ACC112 (cell line): ENCODE results near the gene PILRB.
A peak's percentile ranks its signal among the peaks of the same experiment; 100 is the strongest.

ENCODE experiments used
- H2AFZ ChIP-seq: fragments of 200-600 bp; sonication (generic); one replicate; pipeline ENCODE4 v1.6.0; 2017; ENCODE audit warnings: antibody characterized with exemption, low read length; ENCODE audit not compliant: unreplicated experiment
- H3K27ac ChIP-seq: fragments of 200-600 bp; sonication (generic); 2 replicates; pipeline ENCODE4 v1.5.1; 2014; ENCODE audit warnings: low read depth, mild to moderate bottlenecking, antibody characterized with exemption, low read length, moderate library complexity
- H3K27me3 ChIP-seq: fragments of 200-600 bp; sonication (generic); 2 replicates; pipeline ENCODE4 v1.6.1; 2014; ENCODE audit warnings: mild to moderate bottlenecking, antibody characterized with exemption, low read length, moderate library complexity, mixed read lengths; ENCODE audit not compliant: insufficient read depth
- H3K36me3 ChIP-seq: fragments of 200-600 bp; sonication (generic); 2 replicates; pipeline ENCODE4 v1.6.1; 2016; ENCODE audit warnings: mild to moderate bottlenecking, antibody characterized with exemption, low read length, moderate library complexity, mixed read lengths; ENCODE audit not compliant: insufficient read depth
- H3K4me1 ChIP-seq: fragments of 200-600 bp; sonication (generic); one replicate; pipeline ENCODE4 v1.6.1; 2016; ENCODE audit warnings: low read length, mixed read lengths; ENCODE audit not compliant: insufficient read depth, unreplicated experiment, control insufficient read depth
- H3K4me3 ChIP-seq: fragments of 200-600 bp; sonication (generic); 2 replicates; pipeline ENCODE4 v1.5.1; 2014; ENCODE audit warnings: mild to moderate bottlenecking, low read depth, low read length
- H3K79me2 ChIP-seq: fragments of 200-600 bp; sonication (generic); one replicate; pipeline ENCODE4 v1.6.0; 2016; ENCODE audit warnings: low read length; ENCODE audit not compliant: control insufficient read depth, unreplicated experiment, insufficient read depth

The PILRB gene

DNA sequence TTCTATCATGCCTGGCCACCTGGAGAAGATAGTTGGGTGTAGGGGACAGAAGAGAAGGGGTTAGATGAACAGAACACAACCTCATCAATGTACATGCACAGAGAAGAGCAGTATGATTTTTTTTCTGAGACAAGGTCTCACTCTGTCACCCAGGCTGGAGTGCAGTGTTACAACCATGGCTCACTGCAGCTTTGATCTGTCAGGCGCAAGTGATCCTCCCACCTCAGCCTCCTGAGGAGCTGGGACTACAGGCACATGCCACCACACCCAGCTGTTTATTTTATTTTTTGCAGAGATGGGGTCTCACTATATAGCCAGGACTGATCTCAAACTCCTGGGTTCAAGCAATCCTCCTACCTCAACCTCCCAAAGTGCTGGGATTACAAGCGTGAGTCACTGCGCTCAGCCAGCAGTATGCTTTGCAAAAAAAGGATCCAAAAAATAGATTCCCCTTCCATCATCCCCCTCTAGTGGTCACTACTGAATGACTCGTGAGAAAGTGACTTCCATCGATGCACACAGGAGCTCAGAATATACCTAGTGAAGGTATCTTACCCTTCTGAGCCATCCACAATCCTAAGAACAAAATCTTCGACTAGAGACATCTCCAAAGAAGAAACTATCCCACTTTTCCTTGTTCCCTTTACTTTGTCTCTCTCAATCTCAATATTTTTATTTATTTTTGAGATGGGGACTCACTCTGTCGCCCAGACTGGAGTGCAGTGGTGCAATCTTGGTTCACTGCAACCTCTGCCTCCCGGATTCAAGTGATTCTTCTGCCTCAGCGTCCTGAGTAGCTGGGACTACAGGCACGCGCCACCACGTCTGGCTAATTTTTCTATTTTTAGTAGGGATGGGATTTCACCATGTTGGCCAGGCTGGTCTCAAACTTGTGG lies 49.6 kb downstream of the PILRB start:
- Histone ChIP-seq H2AFZ (no peak overlapping the region), H3K36me3 (no peaks in the 10 kb centered on the region), H3K27me3 (no peaks in the 10 kb centered on the region), H3K4me3 (no peak overlapping the region), H3K79me2 (no peaks in the 10 kb centered on the region), H3K27ac (0 out of 2 replicates have a peak overlapping the region, but pooled peaks have one; percentile 19), H3K4me1 (peaks cover 7% of the 10 kb centered on the region)

DNA sequence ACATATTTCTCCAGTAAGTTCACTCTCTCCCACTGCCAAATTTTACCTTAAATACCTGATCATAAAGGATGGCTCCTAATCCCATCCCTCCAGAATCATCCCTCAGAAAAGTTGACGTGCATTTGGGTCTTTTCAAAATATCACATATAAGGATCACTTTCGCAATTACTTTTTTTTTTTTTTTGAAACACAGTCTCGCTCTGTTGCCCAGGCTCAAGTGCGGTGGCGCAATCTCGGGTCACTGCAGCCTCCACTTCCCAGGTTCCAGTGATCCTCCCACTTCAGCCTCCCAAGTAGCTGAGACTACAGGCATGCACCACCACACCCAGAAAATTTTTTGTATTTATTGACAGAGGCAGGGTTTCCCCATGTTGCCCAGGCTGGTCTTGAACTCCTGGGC lies 53.2 kb downstream of the PILRB start:
- no peaks in the 10 kb centered on the region for H3K27me3 ChIP-seq
- H2AFZ ChIP-seq = no peak overlapping the region
- H3K36me3 ChIP-seq = no peaks in the 10 kb centered on the region
- H3K27ac ChIP-seq = no peak overlapping the region
- H3K4me1 ChIP-seq = peaks cover 7% of the 10 kb centered on the region
- H3K79me2 ChIP-seq = no peaks in the 10 kb centered on the region
- H3K4me3 ChIP-seq = no peak overlapping the region

DNA sequence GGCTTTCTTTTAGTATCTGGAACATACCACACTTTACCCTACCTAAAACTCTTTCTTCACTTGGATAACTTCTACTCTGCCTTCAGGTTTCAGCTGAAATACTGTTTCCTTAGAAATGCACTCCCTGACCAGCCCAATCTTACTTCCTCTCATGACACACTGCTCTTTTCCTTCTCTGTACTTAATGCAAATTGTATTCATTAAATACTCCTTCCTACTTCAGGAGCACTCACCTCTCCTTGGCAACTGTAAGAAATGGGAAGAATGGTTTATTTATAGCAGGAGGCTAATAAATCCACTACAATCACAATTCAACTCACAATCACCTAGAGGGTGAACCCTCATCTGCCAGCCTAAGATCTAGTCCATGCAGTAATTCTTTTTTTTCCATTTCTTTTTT lies 55.4 kb downstream of the PILRB start:
- no peak overlapping the region for H3K27ac ChIP-seq
- H3K27me3 ChIP-seq = no peaks in the 10 kb centered on the region
- no peaks in the 10 kb centered on the region for H3K4me1 ChIP-seq
- H2AFZ ChIP-seq = no peak overlapping the region
- no peaks in the 10 kb centered on the region for H3K79me2 ChIP-seq
- H3K36me3 ChIP-seq = no peaks in the 10 kb centered on the region
- H3K4me3 ChIP-seq = no peak overlapping the region

DNA sequence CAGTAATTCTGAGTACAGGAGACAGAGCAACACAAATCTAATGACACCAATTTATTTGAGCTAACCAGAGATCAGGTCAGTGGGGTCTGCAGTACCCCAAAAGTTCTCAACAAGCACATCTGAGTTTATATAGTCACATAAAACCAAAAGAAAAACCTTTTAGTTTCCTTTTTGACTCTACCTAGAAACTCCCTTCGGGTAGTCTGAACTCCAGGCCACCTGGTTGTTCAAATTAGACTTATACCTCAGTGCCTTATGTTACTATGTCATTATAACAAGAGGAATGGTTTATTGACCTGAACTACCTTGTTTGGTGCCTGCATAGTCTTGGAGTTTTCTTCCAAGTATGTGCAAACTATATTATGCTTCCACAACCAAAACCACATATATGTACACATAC lies 56.0 kb downstream of the PILRB start:
- H2AFZ ChIP-seq = no peak overlapping the region
- no peaks in the 10 kb centered on the region for H3K79me2 ChIP-seq
- no peaks in the 10 kb centered on the region for H3K36me3 ChIP-seq
- H3K27me3 ChIP-seq = no peaks in the 10 kb centered on the region
- H3K4me3 ChIP-seq = no peak overlapping the region
- H3K27ac ChIP-seq = no peak overlapping the region
- H3K4me1 ChIP-seq = no peaks in the 10 kb centered on the region

DNA sequence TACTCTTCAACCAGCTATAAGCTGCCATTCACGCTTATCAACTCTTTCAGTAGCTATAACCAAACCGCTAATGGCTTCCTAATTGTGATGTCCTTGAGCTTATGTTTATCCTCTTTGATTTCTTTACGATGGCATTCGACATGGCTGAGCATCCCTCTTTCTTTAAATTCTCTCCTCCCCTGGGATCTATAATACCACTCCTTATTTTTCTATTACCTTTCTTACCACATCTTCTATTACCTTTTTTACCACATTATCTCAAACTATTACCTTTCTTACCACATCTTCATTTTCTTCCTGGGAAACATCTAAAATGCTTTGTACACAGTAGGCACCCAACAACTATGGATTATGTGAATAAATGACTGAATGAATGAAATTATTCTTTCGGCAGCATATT lies 57.5 kb downstream of the PILRB start:
- no peak overlapping the region for H3K4me3 ChIP-seq
- H3K79me2 ChIP-seq = no peaks in the 10 kb centered on the region
- no peaks in the 10 kb centered on the region for H3K27me3 ChIP-seq
- H3K4me1 ChIP-seq = no peaks in the 10 kb centered on the region
- no peak overlapping the region for H2AFZ ChIP-seq
- H3K36me3 ChIP-seq = no peaks in the 10 kb centered on the region
- no peak overlapping the region for H3K27ac ChIP-seq
